Adipocyte (in vitro differentiated cells): ENCODE results near the gene ECM2.

Experiments
- DNase-seq: peaks from one replicate; pipeline ENCODE4 v3.0.0-alpha.2; 2015; ENCODE audit warnings: low read depth
- H3K27me3 ChIP-seq: replicated peaks from 2 replicates; pipeline ENCODE4 v1.7.0; 2013; ENCODE audit warnings: mild to moderate bottlenecking, low read length, moderate library complexity; ENCODE audit not compliant: control insufficient read depth, insufficient read depth
- H3K36me3 ChIP-seq: 2 replicates; pipeline ENCODE4 v1.7.0; 2013; ENCODE audit warnings: low read length, mild to moderate bottlenecking, moderate library complexity; ENCODE audit not compliant: control insufficient read depth, insufficient read depth, severe bottlenecking
- H3K4me1 ChIP-seq: 2 replicates; pipeline ENCODE4 v1.7.0; 2013; ENCODE audit warnings: mild to moderate bottlenecking, low read length, moderate library complexity; ENCODE audit not compliant: control insufficient read depth, insufficient read depth
- H3K4me3 ChIP-seq: 2 replicates; pipeline ENCODE4 v1.7.0; 2013; ENCODE audit warnings: mild to moderate bottlenecking, low read length, moderate library complexity
- H3K9ac ChIP-seq: 2 replicates; pipeline ENCODE4 v1.7.0; 2013; ENCODE audit warnings: mild to moderate bottlenecking, low read length, moderate library complexity
- H3K9me3 ChIP-seq: 2 replicates; pipeline ENCODE4 v1.7.0; 2013; ENCODE audit warnings: mild to moderate bottlenecking, low read length, moderate library complexity; ENCODE audit not compliant: control insufficient read depth

Gene ECM2

DNA sequence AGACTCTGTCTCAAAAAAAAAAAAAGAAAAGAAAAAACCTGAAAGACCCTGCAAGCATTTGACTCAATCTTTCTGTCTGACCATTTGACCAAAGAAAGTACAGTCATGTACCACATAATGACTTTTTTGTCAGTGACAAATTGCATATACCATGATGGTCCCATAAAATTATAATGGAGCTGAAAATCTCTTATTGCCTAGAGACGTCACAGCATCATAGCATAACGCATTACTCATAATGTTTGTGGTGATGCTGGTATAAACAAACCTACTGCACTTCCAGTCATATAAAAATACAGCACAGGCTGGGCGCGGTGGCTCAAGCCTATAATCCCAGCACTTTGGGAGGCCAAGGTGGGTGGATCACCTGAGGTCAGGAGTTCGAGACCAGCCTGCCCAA lies 10.5 kb downstream of the ECM2 start:
- Histone ChIP-seq H3K36me3 (peaks cover 19% of the 10 kb centered on the region), H3K4me3 (no peak overlapping the region), H3K27me3 (no peaks in the 10 kb centered on the region), H3K4me1 (no peaks in the 10 kb centered on the region), H3K9me3 (peaks cover under 1% of the 10 kb centered on the region), H3K9ac (no peak overlapping the region)
- no peak for DNase-seq

DNA sequence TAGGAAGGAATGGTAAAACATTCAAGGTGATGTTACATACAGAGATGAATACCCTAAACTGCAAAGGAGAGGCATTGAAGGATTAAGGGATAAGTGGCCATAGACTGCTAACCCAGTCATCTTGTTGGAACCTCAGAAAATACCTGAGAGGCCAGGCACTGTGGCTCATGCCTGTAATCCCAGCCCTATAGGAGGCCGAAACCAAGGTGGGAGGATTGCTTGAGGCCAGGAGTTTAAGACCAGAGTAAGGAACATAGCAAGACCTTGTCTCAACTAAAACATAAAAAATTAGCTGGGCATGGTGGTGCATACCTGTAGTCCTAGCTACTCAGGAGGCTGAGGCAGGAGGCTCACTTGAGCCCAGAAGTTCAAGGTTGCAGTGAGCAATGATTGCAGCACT lies 10.9 kb downstream of the ECM2 start:
- Histone ChIP-seq H3K4me3 (no peak overlapping the region), H3K4me1 (no peaks in the 10 kb centered on the region), H3K27me3 (no peaks in the 10 kb centered on the region), H3K36me3 (peaks cover 19% of the 10 kb centered on the region), H3K9ac (no peak overlapping the region), H3K9me3 (no peaks in the 10 kb centered on the region)
- DNase-seq: no peak

DNA sequence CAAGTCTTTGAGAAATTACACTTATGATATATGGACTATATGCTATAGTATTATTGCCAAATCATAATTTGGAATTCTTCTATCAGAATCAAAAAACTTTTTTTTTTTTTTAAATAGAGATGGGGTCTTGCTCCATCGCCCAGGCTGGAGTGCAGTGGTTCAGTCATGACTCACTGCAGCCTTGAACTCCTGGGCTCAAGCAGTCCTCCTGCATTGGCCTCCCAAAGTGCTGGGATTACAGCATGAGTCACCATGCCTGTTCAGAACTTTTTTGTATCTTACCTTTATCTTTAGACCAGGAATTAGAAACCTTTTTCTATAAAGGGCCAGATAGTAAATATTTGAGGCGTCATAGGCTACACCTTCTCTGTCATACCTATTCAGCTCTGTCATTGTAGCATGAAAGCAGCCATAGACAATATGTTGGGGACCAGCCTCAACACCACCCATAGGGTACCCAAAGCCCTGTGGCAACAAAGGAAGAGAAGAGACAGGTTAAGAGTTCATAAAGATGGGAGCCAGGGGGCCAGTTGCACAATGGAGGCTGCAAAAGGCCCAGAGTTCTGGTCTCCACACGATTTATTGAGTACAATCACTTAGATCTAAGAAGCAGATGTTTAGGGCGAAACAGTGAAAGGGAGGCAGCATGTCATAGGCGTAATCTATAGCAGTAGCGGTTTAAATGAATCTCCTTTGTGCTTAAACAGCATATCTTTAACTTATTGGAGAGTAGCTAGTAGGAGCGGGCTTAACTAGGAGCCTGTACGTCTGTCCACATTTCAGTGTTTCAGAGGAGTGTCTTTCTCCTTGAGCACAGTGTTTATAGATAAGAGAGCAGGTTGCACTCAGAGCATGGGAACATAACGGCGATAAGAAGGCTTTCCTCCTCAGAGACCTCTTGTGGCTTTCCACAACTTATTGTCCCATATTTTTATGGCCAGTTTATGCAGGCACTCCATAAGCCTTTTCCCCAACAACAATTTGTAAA lies 12.5 kb downstream of the ECM2 start:
- H3K36me3 ChIP-seq: peaks cover 26% of the 10 kb centered on the region
- no peak overlapping the region for H3K9ac ChIP-seq
- H3K4me3 ChIP-seq: no peak overlapping the region
- no peak for DNase-seq
- H3K9me3 ChIP-seq: no peaks in the 10 kb centered on the region
- H3K4me1 ChIP-seq: no peaks in the 10 kb centered on the region
- H3K27me3 ChIP-seq: no peaks in the 10 kb centered on the region

GRCh38 chr9:92520837-92521236 lies 15.0 kb downstream of the ECM2 start:
- no peaks in the 10 kb centered on the region for H3K4me1 ChIP-seq
- DNase-seq: no peak

GRCh38 chr9:92518199-92518598 lies 17.6 kb downstream of the ECM2 start:
- H3K9me3 ChIP-seq: no peaks in the 10 kb centered on the region
- peaks cover 53% of the 10 kb centered on the region for H3K36me3 ChIP-seq
- no peaks in the 10 kb centered on the region for H3K4me1 ChIP-seq
- H3K9ac ChIP-seq: no peak overlapping the region
- DNase-seq: no peak
- H3K27me3 ChIP-seq: no peaks in the 10 kb centered on the region
- no peak overlapping the region for H3K4me3 ChIP-seq

More at GRCh38 chr9:92520837-92521236, 15.0 kb downstream of the ECM2 start:
- Histone ChIP-seq H3K4me3 (no peak overlapping the region), H3K27me3 (no peaks in the 10 kb centered on the region), H3K36me3 (peaks cover 42% of the 10 kb centered on the region), H3K9ac (no peak overlapping the region), H3K9me3 (no peaks in the 10 kb centered on the region)

DNA sequence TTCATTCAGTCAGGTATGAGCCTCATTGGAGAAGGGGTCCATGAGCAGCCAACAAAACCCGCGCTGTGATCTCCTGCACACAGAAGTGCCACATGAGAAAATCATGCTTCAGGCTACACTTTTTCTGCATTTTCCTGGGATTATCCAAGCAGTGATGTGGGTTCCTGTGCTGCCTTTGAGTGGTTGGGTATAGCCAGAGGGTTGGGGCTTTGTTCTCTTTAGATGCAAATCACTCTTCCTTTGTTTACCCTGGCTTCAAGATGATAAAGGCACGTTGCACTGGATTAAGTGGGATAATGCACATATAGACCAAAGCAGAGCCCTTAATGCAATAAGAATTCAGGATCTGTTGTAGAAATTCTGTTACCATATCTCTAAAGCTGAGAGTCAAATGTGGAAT lies 18.7 kb downstream of the ECM2 start:
- H3K4me3 ChIP-seq: no peak overlapping the region

GRCh38 chr9:92516521-92516920 lies 19.3 kb downstream of the ECM2 start:
- Histone ChIP-seq H3K4me3 (no peak overlapping the region), H3K4me1 (no peaks in the 10 kb centered on the region), H3K9me3 (no peaks in the 10 kb centered on the region), H3K36me3 (peaks cover 48% of the 10 kb centered on the region), H3K27me3 (no peaks in the 10 kb centered on the region), H3K9ac (no peak overlapping the region)
- no peak for DNase-seq

More for the DNA sequence above, 18.7 kb downstream of the ECM2 start:
- Histone ChIP-seq H3K4me1 (no peaks in the 10 kb centered on the region), H3K27me3 (no peaks in the 10 kb centered on the region), H3K36me3 (peaks cover 51% of the 10 kb centered on the region), H3K9me3 (no peaks in the 10 kb centered on the region), H3K9ac (no peak overlapping the region)
- no peak for DNase-seq

DNA sequence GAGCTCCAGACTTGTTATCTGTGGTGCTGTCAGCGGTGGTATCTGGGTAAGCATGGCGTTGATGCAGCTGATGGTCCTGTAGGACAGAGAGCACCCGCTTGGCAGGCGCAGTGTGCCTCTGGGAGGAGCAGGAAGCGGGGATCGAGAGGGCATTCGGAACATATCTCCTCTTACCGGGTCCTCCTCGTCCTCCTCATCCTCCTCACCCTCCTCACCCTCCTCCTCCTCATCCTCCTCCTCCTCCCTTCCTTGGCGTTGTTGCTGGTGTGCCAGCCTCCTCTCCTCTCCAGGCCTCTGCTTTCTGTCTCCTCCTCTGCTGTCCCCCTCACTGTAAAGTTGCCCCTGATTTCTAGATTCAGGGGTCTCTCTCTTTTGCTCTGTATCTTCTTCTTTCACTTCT lies 21.2 kb downstream of the ECM2 start:
- H3K9ac ChIP-seq: no peak overlapping the region
- no peaks in the 10 kb centered on the region for H3K9me3 ChIP-seq
- no peaks in the 10 kb centered on the region for H3K4me1 ChIP-seq
- H3K27me3 ChIP-seq: no peaks in the 10 kb centered on the region
- H3K36me3 ChIP-seq: peaks cover 35% of the 10 kb centered on the region
- H3K4me3 ChIP-seq: no peak overlapping the region
- no peak for DNase-seq

DNA sequence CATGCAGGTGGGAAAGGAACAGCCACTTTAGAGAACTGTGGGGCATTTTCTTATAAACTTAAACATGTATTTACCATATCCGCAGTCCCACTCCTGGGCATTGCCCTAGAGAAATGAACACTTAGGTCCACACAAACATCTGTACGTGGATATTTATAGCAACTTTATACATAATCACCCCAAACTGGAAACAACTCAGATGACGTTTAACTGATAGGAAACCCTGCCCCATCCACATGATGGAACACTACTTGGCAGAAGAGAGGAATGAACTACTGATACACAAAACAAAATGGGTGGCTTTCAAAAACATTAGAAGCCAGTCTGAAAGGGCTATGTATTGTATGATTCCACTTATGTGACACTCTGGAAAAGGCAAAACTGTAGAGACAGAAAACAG lies 22.4 kb downstream of the ECM2 start:
- Histone ChIP-seq H3K4me3 (no peak overlapping the region), H3K27me3 (no peaks in the 10 kb centered on the region), H3K4me1 (peaks cover 7% of the 10 kb centered on the region), H3K9ac (no peak overlapping the region), H3K36me3 (peaks cover 30% of the 10 kb centered on the region), H3K9me3 (no peaks in the 10 kb centered on the region)
- DNase-seq: no peak

DNA sequence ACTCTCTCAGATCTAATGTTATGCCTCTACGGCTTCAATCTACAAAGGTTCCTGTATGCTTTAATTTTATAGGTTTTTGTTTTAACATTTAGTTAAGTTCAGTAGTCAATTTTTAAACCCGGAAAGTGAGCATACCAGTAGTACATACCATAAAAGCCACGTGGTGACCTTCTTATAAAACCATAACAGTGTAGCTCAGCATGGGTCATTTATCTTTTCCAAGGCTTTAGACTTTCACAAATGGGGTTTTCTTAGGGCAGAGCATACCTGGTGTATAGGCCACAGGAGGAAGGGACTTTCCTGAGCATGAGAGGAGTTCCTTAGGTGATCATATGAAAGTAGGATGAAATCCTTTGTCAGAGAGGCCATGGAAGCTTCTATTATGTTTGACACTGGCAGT lies 23.2 kb downstream of the ECM2 start:
- Histone ChIP-seq H3K9me3 (no peaks in the 10 kb centered on the region), H3K4me3 (no peak overlapping the region), H3K4me1 (peaks cover 15% of the 10 kb centered on the region), H3K27me3 (no peaks in the 10 kb centered on the region), H3K36me3 (peaks cover 27% of the 10 kb centered on the region), H3K9ac (no peak overlapping the region)
- peak; percentile 56 for DNase-seq

- DNase-seq: no peak
- H3K9me3 ChIP-seq: no peaks in the 10 kb centered on the region
- H3K9ac ChIP-seq: no peak overlapping the region
- H3K27me3 ChIP-seq: no peaks in the 10 kb centered on the region
- H3K4me1 ChIP-seq: peaks cover 28% of the 10 kb centered on the region
- no peak overlapping the region for H3K4me3 ChIP-seq
- H3K36me3 ChIP-seq: peaks cover 14% of the 10 kb centered on the region
These were observed 25.0 kb downstream of the ECM2 start for GRCh38 chr9:92510747-92511146.
